ENCODE data around the gene SSTR1. TPM values are rescaled to one million over a fixed set of nuclear protein-coding genes. Genes with fewer than 3 reads are reported as not detected.

SSTR1 gene
- total and polyA plus RNA-seq, 2 of the 13 experiments (the other 11 are each of a cell fraction or from before 2014, with no cell fraction given) = 0.04 TPM

- Histone ChIP-seq H3K4me2 (ENCODE audit: low read depth, low read length) (no peak overlapping the region), H3K27ac (ENCODE audit: extremely low read length, insufficient read depth, low read length) (no peak overlapping the region), H4K20me1 (ENCODE audit: insufficient read depth, low read length) (no peaks in the 10 kb centered on the region), H3K4me3 (replicated peaks in 1 of 3; ENCODE audit: insufficient read depth in 1 of 3, low read depth in 2 of 3, low read length in 3 of 3) (no peak overlapping the region), H3K9ac (ENCODE audit: insufficient read depth, low read depth, low read length) (no peak overlapping the region), H3K9me3 (ENCODE audit: low read length) (no peaks in the 10 kb centered on the region), H3K79me2 (ENCODE audit: insufficient read depth, low read length) (no peaks in the 10 kb centered on the region), H3K27me3 (ENCODE audit: control insufficient read depth in 1 of 2, insufficient read depth in 2 of 2, low read length in 2 of 2) (peaks cover 0 to 7% of the 10 kb centered on the region in 2 experiments; a peak in 2 of 5 replicates), H3K36me3 (replicated peaks in 1 of 2; ENCODE audit: control insufficient read depth in 1 of 2, insufficient read depth in 2 of 2, low read length in 2 of 2) (no peaks in the 10 kb centered on the region), H2AFZ (ENCODE audit: low read length) (no peak overlapping the region), H3K4me1 (ENCODE audit: insufficient read depth, low read length) (peaks cover 2% of the 10 kb centered on the region)
- CTCF ChIA-PET (ENCODE audit: low intra/inter-chr PET ratio, low total read pairs) = no interaction called here
- DNase-seq (ENCODE audit: low spot score) (no peak), ATAC-seq (no peak; the same call in 2 of the 3 replicates), FAIRE-seq (no peak)
- no peak for TF ChIP-seq SRSF4 (IDR thresholded peaks at IDR 0.05; ENCODE audit: low read depth, low read length, poor library complexity, severe bottlenecking)
- TF ChIP-seq TEAD2 (CRISPR knock-in tag; IDR thresholded peaks at IDR 0.05) = no peak
- no peak for TF ChIP-seq ZFY (CRISPR knock-in tag; IDR thresholded peaks at IDR 0.05)
- TF ChIP-seq, protein P1, sequence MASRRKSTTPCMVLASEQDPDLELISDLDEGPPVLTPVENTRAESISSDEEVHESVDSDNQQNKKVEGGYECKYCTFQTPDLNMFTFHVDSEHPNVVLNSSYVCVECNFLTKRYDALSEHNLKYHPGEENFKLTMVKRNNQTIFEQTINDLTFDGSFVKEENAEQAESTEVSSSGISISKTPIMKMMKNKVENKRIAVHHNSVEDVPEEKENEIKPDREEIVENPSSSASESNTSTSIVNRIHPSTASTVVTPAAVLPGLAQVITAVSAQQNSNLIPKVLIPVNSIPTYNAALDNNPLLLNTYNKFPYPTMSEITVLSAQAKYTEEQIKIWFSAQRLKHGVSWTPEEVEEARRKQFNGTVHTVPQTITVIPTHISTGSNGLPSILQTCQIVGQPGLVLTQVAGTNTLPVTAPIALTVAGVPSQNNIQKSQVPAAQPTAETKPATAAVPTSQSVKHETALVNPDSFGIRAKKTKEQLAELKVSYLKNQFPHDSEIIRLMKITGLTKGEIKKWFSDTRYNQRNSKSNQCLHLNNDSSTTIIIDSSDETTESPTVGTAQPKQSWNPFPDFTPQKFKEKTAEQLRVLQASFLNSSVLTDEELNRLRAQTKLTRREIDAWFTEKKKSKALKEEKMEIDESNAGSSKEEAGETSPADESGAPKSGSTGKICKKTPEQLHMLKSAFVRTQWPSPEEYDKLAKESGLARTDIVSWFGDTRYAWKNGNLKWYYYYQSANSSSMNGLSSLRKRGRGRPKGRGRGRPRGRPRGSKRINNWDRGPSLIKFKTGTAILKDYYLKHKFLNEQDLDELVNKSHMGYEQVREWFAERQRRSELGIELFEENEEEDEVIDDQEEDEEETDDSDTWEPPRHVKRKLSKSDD (CRISPR knock-in tag; IDR thresholded peaks at IDR 0.05; ENCODE audit: low read depth) = no peak
- no peak for TF ChIP-seq CEBPG (CRISPR knock-in tag; IDR thresholded peaks at IDR 0.05)
- WGBS (ENCODE audit: low lambda C conversion rate) = 11% methylated on average over 5 of the region's 5 CpGs
- intact Hi-C loops (cut with micrococcal nuclease; ENCODE audit: unreplicated experiment) (no loop called here), in situ Hi-C loops (cut with HindIII; ENCODE audit: extremely low pct_ligation_motif_present, low pct_unique_long_range_greater_than_20kb) (loop anchor here (10.0 kb wide), 1 partner anchor 498 kb away; no protein-coding TSS in a partner anchor)
- no TSS peak for BruUV-seq (replicated peaks)
- POLR2A ChIA-PET = no interaction called here
Observed at GRCh38 chr14:38202444-38203191, 5.1 kb upstream of the SSTR1 start.

Measured in HepG2 (cell line).